Measurements from ENCODE around the gene ZNF768.
"Not testable (repeated sequence)": the region's sequence is repeated elsewhere in the genome, so short reads cannot be mapped to it uniquely, and the experiment has no call there.

ZNF768 gene

GRCh38 chr16:30524575-30525568, 1.5 kb downstream of the ZNF768 start:
- no peak overlapping the region for H3K4me3 ChIP-seq (ENCODE audit: low read length)
- no peaks in the 10 kb centered on the region for H3K27me3 ChIP-seq (ENCODE audit: control insufficient read depth, insufficient read depth, low read length)
- H3K4me1 ChIP-seq (ENCODE audit: control insufficient read depth, insufficient read depth, low read length), result peaks cover 23% of the 10 kb centered on the region
- H3K9me3 ChIP-seq (ENCODE audit: control insufficient read depth, low read length), result no peaks in the 10 kb centered on the region
- H3K36me3 ChIP-seq (ENCODE audit: control insufficient read depth, insufficient read depth, low read length), result peaks cover 5% of the 10 kb centered on the region
- H3K9ac ChIP-seq (ENCODE audit: low read length), result peak overlapping the region; percentile 72

- Histone ChIP-seq H3K27me3 (ENCODE audit: control insufficient read depth, insufficient read depth, low read length) (no peaks in the 10 kb centered on the region), H3K9me3 (ENCODE audit: control insufficient read depth, low read length) (no peaks in the 10 kb centered on the region), H3K4me3 (ENCODE audit: low read length) (no peak overlapping the region), H3K9ac (ENCODE audit: low read length) (no peak overlapping the region), H3K36me3 (ENCODE audit: control insufficient read depth, insufficient read depth, low read length) (peaks cover 5% of the 10 kb centered on the region), H3K4me1 (ENCODE audit: control insufficient read depth, insufficient read depth, low read length) (peaks cover 22% of the 10 kb centered on the region)
These were observed 2.4 kb downstream of the ZNF768 start for GRCh38 chr16:30523768-30524574.

- not testable (repeated sequence) for H3K9me3 ChIP-seq (ENCODE audit: control insufficient read depth, low read length); H3K36me3 ChIP-seq (ENCODE audit: control insufficient read depth, insufficient read depth, low read length); H3K27me3 ChIP-seq (ENCODE audit: control insufficient read depth, insufficient read depth, low read length); H3K4me3 ChIP-seq (ENCODE audit: low read length); H3K9ac ChIP-seq (ENCODE audit: low read length)
- peaks cover 13% of the 10 kb centered on the region for H3K4me1 ChIP-seq (ENCODE audit: control insufficient read depth, insufficient read depth, low read length)
These were observed 3.5 kb downstream of the ZNF768 start for GRCh38 chr16:30522702-30523463.

- Histone ChIP-seq H3K27me3 (ENCODE audit: control insufficient read depth, insufficient read depth, low read length) (no peaks in the 10 kb centered on the region), H3K9ac (ENCODE audit: low read length) (no peak overlapping the region), H3K36me3 (ENCODE audit: control insufficient read depth, insufficient read depth, low read length) (peaks cover 5% of the 10 kb centered on the region), H3K9me3 (ENCODE audit: control insufficient read depth, low read length) (no peaks in the 10 kb centered on the region), H3K4me3 (ENCODE audit: low read length) (no peak overlapping the region), H3K4me1 (ENCODE audit: control insufficient read depth, insufficient read depth, low read length) (peaks cover 8% of the 10 kb centered on the region)
These were observed 4.3 kb downstream of the ZNF768 start for GRCh38 chr16:30521873-30522641.

GRCh38 chr16:30521476-30521872, 4.9 kb downstream of the ZNF768 start:
- H3K36me3 ChIP-seq (ENCODE audit: control insufficient read depth, insufficient read depth, low read length), result peaks cover 5% of the 10 kb centered on the region
- H3K4me3 ChIP-seq (ENCODE audit: low read length), result no peak overlapping the region
- H3K27me3 ChIP-seq (ENCODE audit: control insufficient read depth, insufficient read depth, low read length), result no peaks in the 10 kb centered on the region
- no peaks in the 10 kb centered on the region for H3K9me3 ChIP-seq (ENCODE audit: control insufficient read depth, low read length)
- peaks cover 8% of the 10 kb centered on the region for H3K4me1 ChIP-seq (ENCODE audit: control insufficient read depth, insufficient read depth, low read length)
- no peak overlapping the region for H3K9ac ChIP-seq (ENCODE audit: low read length)

- Histone ChIP-seq H3K4me1 (ENCODE audit: control insufficient read depth, insufficient read depth, low read length) (peaks cover 8% of the 10 kb centered on the region), H3K4me3 (ENCODE audit: low read length) (no peak overlapping the region), H3K9me3 (ENCODE audit: control insufficient read depth, low read length) (no peaks in the 10 kb centered on the region), H3K9ac (ENCODE audit: low read length) (no peak overlapping the region), H3K27me3 (ENCODE audit: control insufficient read depth, insufficient read depth, low read length) (no peaks in the 10 kb centered on the region), H3K36me3 (ENCODE audit: control insufficient read depth, insufficient read depth, low read length) (no peaks in the 10 kb centered on the region)
These were observed 7.0 kb downstream of the ZNF768 start for GRCh38 chr16:30519120-30520049.

- Histone ChIP-seq H3K36me3 (ENCODE audit: control insufficient read depth, insufficient read depth, low read length) (no peaks in the 10 kb centered on the region), H3K27me3 (ENCODE audit: control insufficient read depth, insufficient read depth, low read length) (no peaks in the 10 kb centered on the region), H3K9ac (ENCODE audit: low read length) (no peak overlapping the region), H3K4me3 (ENCODE audit: low read length) (no peak overlapping the region), H3K4me1 (ENCODE audit: control insufficient read depth, insufficient read depth, low read length) (peaks cover 8% of the 10 kb centered on the region), H3K9me3 (ENCODE audit: control insufficient read depth, low read length) (no peaks in the 10 kb centered on the region)
These were observed 7.8 kb downstream of the ZNF768 start for GRCh38 chr16:30518552-30518951.

- no peak overlapping the region for H3K4me3 ChIP-seq (ENCODE audit: low read length)
- H3K9me3 ChIP-seq (ENCODE audit: control insufficient read depth, low read length), result no peaks in the 10 kb centered on the region
- H3K36me3 ChIP-seq (ENCODE audit: control insufficient read depth, insufficient read depth, low read length), result no peaks in the 10 kb centered on the region
- H3K9ac ChIP-seq (ENCODE audit: low read length), result no peak overlapping the region
- H3K27me3 ChIP-seq (ENCODE audit: control insufficient read depth, insufficient read depth, low read length), result no peaks in the 10 kb centered on the region
- no peaks in the 10 kb centered on the region for H3K4me1 ChIP-seq (ENCODE audit: control insufficient read depth, insufficient read depth, low read length)
These were observed 11.1 kb downstream of the ZNF768 start for GRCh38 chr16:30515275-30515674.

GRCh38 chr16:30511509-30511908, 14.9 kb downstream of the ZNF768 start:
- H3K36me3 ChIP-seq (ENCODE audit: control insufficient read depth, insufficient read depth, low read length), result no peaks in the 10 kb centered on the region
- no peaks in the 10 kb centered on the region for H3K4me1 ChIP-seq (ENCODE audit: control insufficient read depth, insufficient read depth, low read length)
- no peak overlapping the region for H3K9ac ChIP-seq (ENCODE audit: low read length)

GRCh38 chr16:30510376-30510938, 15.9 kb downstream of the ZNF768 start:
- no peaks in the 10 kb centered on the region for H3K27me3 ChIP-seq (ENCODE audit: control insufficient read depth, insufficient read depth, low read length)
- no peaks in the 10 kb centered on the region for H3K4me1 ChIP-seq (ENCODE audit: control insufficient read depth, insufficient read depth, low read length)
- no peak overlapping the region for H3K4me3 ChIP-seq (ENCODE audit: low read length)
- H3K9me3 ChIP-seq (ENCODE audit: control insufficient read depth, low read length), result no peaks in the 10 kb centered on the region
- no peak overlapping the region for H3K9ac ChIP-seq (ENCODE audit: low read length)
- H3K36me3 ChIP-seq (ENCODE audit: control insufficient read depth, insufficient read depth, low read length), result no peaks in the 10 kb centered on the region

More at GRCh38 chr16:30511509-30511908, 14.9 kb downstream of the ZNF768 start:
- no peaks in the 10 kb centered on the region for H3K9me3 ChIP-seq (ENCODE audit: control insufficient read depth, low read length)
- no peaks in the 10 kb centered on the region for H3K27me3 ChIP-seq (ENCODE audit: control insufficient read depth, insufficient read depth, low read length)
- H3K4me3 ChIP-seq (ENCODE audit: low read length), result no peak overlapping the region

Data from mucosa of stomach (tissue), 1 donor.